AG04449 (cell line): ENCODE data around the gene GPR107.

ENCODE experiments used
- CTCF ChIA-PET: fragments of 350-600 bp; formaldehyde crosslinking; extraction: SDS; loops from one replicate; lab custom pipeline; 2021; ENCODE audit warnings: antibody characterized with exemption; lab: Yijun Ruan, JAX
- POLR2A ChIA-PET: fragments of 400-600, 350-600 bp; formaldehyde crosslinking; extraction: SDS; loops from one replicate; lab custom pipeline; 2020; ENCODE audit warnings: antibody characterized with exemption, inconsistent platforms; lab: Yijun Ruan, JAX
- DNase-seq: peaks from one replicate; pipeline ENCODE4 v3.0.0-alpha.2; 2010; ENCODE audit warnings: low read depth, low spot score
- H3K4me3 ChIP-seq: 2 replicates; pipeline ENCODE4 v1.5.1; 2011; ENCODE audit warnings: low read depth, mild to moderate bottlenecking, control low read depth, low read length
- CTCF ChIP-seq: IDR thresholded peaks from one replicate; pipeline ENCODE4 v1.5.1; 2011; ENCODE audit warnings: mild to moderate bottlenecking, moderate library complexity, low read length, control low read depth, inconsistent platforms; ENCODE audit not compliant: insufficient read depth; ENCODE audit errors: missing control alignments

GPR107 gene

GRCh38 chr9:130107234-130107861, 53.6 kb downstream of the GPR107 start:
- TF ChIP-seq CTCF, result peak; percentile 71
- ChIA-PET CTCF (interaction anchor here (0.7 to 21.0 kb wide), 56 partner anchors 8 to 586 kb away, joined by 3 to 384 read pairs (median 4); partner anchors contain the start of gene NCS1), POLR2A (interaction anchor here (0.6 kb wide), 1 partner anchor 277 kb away, joined by 3 read pairs; no protein-coding TSS in a partner anchor)
- DNase-seq, result no peak
- H3K4me3 ChIP-seq, result no peak overlapping the region

- TF ChIP-seq CTCF, result no peak
- DNase-seq, result no peak
- CTCF ChIA-PET, result interaction anchor here (0.7 to 21.0 kb wide), 44 partner anchors 10 to 342 kb away, joined by 3 to 384 read pairs (median 5); partner anchors contain the start of gene NCS1
- no peak overlapping the region for H3K4me3 ChIP-seq
- POLR2A ChIA-PET, result no interaction called here
Observed at GRCh38 chr9:130107955-130108354, 54.2 kb downstream of the GPR107 start.

- no peak for DNase-seq
- H3K4me3 ChIP-seq, result no peak overlapping the region
- TF ChIP-seq CTCF, result no peak
- ChIA-PET POLR2A (no interaction called here), CTCF (interaction anchor here (1.3 to 21.0 kb wide), 3 partner anchors 18 to 233 kb away, joined by 3 to 384 read pairs (median 5); no protein-coding TSS in a partner anchor)
Observed at GRCh38 chr9:130110166-130110565, 56.5 kb downstream of the GPR107 start.

GRCh38 chr9:130110596-130111021, 56.9 kb downstream of the GPR107 start:
- TF ChIP-seq CTCF, result no peak
- no peak for DNase-seq
- ChIA-PET POLR2A (interaction anchor here (0.6 kb wide), 1 partner anchor 93 kb away, joined by 3 read pairs; no protein-coding TSS in a partner anchor), CTCF (interaction anchor here (1.3 to 21.0 kb wide), 2 partner anchors 131 to 233 kb away, joined by 5 to 384 read pairs; no protein-coding TSS in a partner anchor)
- no peak overlapping the region for H3K4me3 ChIP-seq

GRCh38 chr9:130111786-130112537, 58.3 kb downstream of the GPR107 start:
- ChIA-PET CTCF (interaction anchor here (21.0 kb wide), 1 partner anchor 129 kb away, joined by 384 read pairs; no protein-coding TSS in a partner anchor), POLR2A (interaction anchor here (0.6 kb wide), 1 partner anchor 161 kb away, joined by 3 read pairs; no protein-coding TSS in a partner anchor)
- TF ChIP-seq CTCF, result no peak
- DNase-seq, result no peak
- no peak overlapping the region for H3K4me3 ChIP-seq
